Prostate gland (tissue), 2 donors: Measurements from ENCODE around the gene SPATA31C1.

ENCODE experiments used
- CTCF ChIP-seq, 4 experiments: fragments of 200-600 bp in 2 of 4; fragments of 450-650 bp in 2 of 4; sonication (generic) in 2 of 4; IDR thresholded peaks; 1 replicate in 3 of 4; 2 replicates in 1 of 4; pipeline ENCODE4 v1.5.1; 2016 to 2019; ENCODE audit warnings: antibody characterized with exemption in 4 of 4, mild to moderate bottlenecking in 2 of 4, moderate library complexity in 2 of 4
- POLR2A ChIP-seq: fragments of 450-650 bp; IDR thresholded peaks from one replicate; pipeline ENCODE4 v1.6.1; 2016; ENCODE audit warnings: antibody characterized with exemption, mild to moderate bottlenecking
- POLR2AphosphoS5 ChIP-seq: sonication (generic); formaldehyde crosslinking; IDR thresholded peaks from one replicate; pipeline ENCODE4 v1.6.1; 2017; ENCODE audit warnings: antibody characterized with exemption

GRCh38 chr9:87964826-87965225 is 47.1 kb downstream of the SPATA31C1 start:
- no peak for TF ChIP-seq POLR2A
- TF ChIP-seq POLR2AphosphoS5 = no peak
- no peak for TF ChIP-seq CTCF (IDR thresholded peaks at IDR 0.05)
